H1 (cell line): ENCODE results near the gene PLCB1. TPM values are rescaled to one million over a fixed set of nuclear protein-coding genes. Genes with fewer than 3 reads are reported as not detected.

Experiments used
- CBX8 ChIP-seq: fragments of 300-800, 300-1000 bp; sonication (generic); IDR thresholded peaks from 2 replicates; pipeline ENCODE4 v1.7.1; 2016; ENCODE audit warnings: low read depth, low read length, borderline replicate concordance
- CHD1 ChIP-seq: IDR thresholded peaks from 2 replicates; pipeline ENCODE4 v1.6.1; 2012; ENCODE audit warnings: low read depth, low read length, improper control_type of control experiment
- YY1 ChIP-seq: IDR thresholded peaks from 2 replicates; pipeline ENCODE4 v1.6.1; 2011; ENCODE audit warnings: low read depth, mild to moderate bottlenecking, low read length
- ZNF274 ChIP-seq: IDR thresholded peaks from 2 replicates; pipeline ENCODE4 v1.7.0; 2012; ENCODE audit warnings: low read length, borderline replicate concordance; ENCODE audit errors: extremely low read depth
- polyA plus RNA-seq, 7 experiments: library from polyadenylated mRNA; depleted of rRNA in 3 of 7; stranded (reverse) in 5 of 7; unstranded in 2 of 7; fragments of >200 nt in 5 of 7; fragments of 200-250 nt in 2 of 7; gene quantifications; 1 replicate in 5 of 7; 2 replicates in 1 of 7; 4 replicates in 1 of 7; pipeline versions ENCODE4 v1.2.1 to v1.2.3, GENCODE V29; 2011 to 2013; ENCODE audit warnings: missing spikeins in 2 of 7, mixed read lengths in 2 of 7
- total RNA-seq: library from RNA; stranded (reverse); fragmentation: NEBNext Ultra II Directional; extraction: Animal tissue kit (Norgen Biotek cat#: 25700); gene quantifications from 2 replicates; pipeline ENCODE4 v1.2.1, GENCODE V29; 2021
- TF ChIP-seq, protein P1 (sequence below): fragments of 300-600 bp; sonication (generic); IDR thresholded peaks from 2 replicates; pipeline ENCODE4 v1.7.1; 2012; ENCODE audit warnings: low read length, moderate library complexity, mild to moderate bottlenecking, inconsistent platforms; ENCODE audit not compliant: insufficient replicate concordance
- TF ChIP-seq, protein P2 (sequence below), 3 experiments: IDR thresholded peaks; 1 replicate in 2 of 3; 2 replicates in 1 of 3; pipeline versions ENCODE4 v1.5.1 to v1.6.1; 2011; ENCODE audit warnings: low read length in 3 of 3, mild to moderate bottlenecking in 3 of 3, inconsistent platforms in 2 of 3, low read depth in 1 of 3, moderate library complexity in 1 of 3; ENCODE audit not compliant: insufficient read depth in 1 of 3; ENCODE audit errors: control extremely low read depth in 1 of 3
- TF ChIP-seq, protein P3 (sequence below): IDR thresholded peaks from 2 replicates; pipeline ENCODE4 v1.6.1; 2012; ENCODE audit warnings: low read length, inconsistent platforms

PLCB1 gene
- total and polyA plus RNA-seq, 2 of the 8 experiments (the other 6 are each of a cell fraction or from before 2014, with no cell fraction given) = 2.6 to 9.1 TPM

DNA sequence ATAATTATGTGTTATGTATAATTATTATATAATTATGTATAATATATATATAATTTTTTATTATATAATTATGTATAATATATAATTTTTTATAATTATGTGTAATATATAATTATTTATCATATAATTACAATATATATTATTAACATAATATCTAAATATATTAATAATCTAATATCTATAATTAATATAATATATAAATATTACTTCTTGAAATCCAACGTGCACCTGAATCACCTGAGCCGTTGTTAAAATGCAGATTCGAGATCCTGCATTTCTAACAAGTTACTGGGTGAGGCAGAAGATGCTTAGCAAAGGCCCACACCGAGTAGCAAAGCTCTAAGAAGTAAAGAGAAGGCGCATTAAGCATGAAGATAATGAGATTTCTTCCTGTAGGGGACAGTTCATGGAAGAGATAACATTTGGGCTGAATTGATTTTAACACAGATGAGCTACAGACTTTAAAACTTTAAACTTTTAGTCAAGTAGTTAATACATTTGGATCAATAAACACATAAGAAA, 530.4 kb downstream of the PLCB1 start (continued):
- TF ChIP-seq, protein P1, sequence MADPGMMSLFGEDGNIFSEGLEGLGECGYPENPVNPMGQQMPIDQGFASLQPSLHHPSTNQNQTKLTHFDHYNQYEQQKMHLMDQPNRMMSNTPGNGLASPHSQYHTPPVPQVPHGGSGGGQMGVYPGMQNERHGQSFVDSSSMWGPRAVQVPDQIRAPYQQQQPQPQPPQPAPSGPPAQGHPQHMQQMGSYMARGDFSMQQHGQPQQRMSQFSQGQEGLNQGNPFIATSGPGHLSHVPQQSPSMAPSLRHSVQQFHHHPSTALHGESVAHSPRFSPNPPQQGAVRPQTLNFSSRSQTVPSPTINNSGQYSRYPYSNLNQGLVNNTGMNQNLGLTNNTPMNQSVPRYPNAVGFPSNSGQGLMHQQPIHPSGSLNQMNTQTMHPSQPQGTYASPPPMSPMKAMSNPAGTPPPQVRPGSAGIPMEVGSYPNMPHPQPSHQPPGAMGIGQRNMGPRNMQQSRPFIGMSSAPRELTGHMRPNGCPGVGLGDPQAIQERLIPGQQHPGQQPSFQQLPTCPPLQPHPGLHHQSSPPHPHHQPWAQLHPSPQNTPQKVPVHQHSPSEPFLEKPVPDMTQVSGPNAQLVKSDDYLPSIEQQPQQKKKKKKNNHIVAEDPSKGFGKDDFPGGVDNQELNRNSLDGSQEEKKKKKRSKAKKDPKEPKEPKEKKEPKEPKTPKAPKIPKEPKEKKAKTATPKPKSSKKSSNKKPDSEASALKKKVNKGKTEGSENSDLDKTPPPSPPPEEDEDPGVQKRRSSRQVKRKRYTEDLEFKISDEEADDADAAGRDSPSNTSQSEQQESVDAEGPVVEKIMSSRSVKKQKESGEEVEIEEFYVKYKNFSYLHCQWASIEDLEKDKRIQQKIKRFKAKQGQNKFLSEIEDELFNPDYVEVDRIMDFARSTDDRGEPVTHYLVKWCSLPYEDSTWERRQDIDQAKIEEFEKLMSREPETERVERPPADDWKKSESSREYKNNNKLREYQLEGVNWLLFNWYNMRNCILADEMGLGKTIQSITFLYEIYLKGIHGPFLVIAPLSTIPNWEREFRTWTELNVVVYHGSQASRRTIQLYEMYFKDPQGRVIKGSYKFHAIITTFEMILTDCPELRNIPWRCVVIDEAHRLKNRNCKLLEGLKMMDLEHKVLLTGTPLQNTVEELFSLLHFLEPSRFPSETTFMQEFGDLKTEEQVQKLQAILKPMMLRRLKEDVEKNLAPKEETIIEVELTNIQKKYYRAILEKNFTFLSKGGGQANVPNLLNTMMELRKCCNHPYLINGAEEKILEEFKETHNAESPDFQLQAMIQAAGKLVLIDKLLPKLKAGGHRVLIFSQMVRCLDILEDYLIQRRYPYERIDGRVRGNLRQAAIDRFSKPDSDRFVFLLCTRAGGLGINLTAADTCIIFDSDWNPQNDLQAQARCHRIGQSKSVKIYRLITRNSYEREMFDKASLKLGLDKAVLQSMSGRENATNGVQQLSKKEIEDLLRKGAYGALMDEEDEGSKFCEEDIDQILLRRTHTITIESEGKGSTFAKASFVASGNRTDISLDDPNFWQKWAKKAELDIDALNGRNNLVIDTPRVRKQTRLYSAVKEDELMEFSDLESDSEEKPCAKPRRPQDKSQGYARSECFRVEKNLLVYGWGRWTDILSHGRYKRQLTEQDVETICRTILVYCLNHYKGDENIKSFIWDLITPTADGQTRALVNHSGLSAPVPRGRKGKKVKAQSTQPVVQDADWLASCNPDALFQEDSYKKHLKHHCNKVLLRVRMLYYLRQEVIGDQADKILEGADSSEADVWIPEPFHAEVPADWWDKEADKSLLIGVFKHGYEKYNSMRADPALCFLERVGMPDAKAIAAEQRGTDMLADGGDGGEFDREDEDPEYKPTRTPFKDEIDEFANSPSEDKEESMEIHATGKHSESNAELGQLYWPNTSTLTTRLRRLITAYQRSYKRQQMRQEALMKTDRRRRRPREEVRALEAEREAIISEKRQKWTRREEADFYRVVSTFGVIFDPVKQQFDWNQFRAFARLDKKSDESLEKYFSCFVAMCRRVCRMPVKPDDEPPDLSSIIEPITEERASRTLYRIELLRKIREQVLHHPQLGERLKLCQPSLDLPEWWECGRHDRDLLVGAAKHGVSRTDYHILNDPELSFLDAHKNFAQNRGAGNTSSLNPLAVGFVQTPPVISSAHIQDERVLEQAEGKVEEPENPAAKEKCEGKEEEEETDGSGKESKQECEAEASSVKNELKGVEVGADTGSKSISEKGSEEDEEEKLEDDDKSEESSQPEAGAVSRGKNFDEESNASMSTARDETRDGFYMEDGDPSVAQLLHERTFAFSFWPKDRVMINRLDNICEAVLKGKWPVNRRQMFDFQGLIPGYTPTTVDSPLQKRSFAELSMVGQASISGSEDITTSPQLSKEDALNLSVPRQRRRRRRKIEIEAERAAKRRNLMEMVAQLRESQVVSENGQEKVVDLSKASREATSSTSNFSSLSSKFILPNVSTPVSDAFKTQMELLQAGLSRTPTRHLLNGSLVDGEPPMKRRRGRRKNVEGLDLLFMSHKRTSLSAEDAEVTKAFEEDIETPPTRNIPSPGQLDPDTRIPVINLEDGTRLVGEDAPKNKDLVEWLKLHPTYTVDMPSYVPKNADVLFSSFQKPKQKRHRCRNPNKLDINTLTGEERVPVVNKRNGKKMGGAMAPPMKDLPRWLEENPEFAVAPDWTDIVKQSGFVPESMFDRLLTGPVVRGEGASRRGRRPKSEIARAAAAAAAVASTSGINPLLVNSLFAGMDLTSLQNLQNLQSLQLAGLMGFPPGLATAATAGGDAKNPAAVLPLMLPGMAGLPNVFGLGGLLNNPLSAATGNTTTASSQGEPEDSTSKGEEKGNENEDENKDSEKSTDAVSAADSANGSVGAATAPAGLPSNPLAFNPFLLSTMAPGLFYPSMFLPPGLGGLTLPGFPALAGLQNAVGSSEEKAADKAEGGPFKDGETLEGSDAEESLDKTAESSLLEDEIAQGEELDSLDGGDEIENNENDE = no peak
- TF ChIP-seq CBX8 (no peak), ZNF274 (no peak), YY1 (no peak), CHD1 (no peak)
- TF ChIP-seq, protein P2, sequence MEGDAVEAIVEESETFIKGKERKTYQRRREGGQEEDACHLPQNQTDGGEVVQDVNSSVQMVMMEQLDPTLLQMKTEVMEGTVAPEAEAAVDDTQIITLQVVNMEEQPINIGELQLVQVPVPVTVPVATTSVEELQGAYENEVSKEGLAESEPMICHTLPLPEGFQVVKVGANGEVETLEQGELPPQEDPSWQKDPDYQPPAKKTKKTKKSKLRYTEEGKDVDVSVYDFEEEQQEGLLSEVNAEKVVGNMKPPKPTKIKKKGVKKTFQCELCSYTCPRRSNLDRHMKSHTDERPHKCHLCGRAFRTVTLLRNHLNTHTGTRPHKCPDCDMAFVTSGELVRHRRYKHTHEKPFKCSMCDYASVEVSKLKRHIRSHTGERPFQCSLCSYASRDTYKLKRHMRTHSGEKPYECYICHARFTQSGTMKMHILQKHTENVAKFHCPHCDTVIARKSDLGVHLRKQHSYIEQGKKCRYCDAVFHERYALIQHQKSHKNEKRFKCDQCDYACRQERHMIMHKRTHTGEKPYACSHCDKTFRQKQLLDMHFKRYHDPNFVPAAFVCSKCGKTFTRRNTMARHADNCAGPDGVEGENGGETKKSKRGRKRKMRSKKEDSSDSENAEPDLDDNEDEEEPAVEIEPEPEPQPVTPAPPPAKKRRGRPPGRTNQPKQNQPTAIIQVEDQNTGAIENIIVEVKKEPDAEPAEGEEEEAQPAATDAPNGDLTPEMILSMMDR (IDR thresholded peaks at IDR 0.05; ENCODE audit: control extremely low read depth in 1 of 3, insufficient read depth in 1 of 3, low read depth in 1 of 3, low read length in 3 of 3) = no peak
- TF ChIP-seq, protein P3, sequence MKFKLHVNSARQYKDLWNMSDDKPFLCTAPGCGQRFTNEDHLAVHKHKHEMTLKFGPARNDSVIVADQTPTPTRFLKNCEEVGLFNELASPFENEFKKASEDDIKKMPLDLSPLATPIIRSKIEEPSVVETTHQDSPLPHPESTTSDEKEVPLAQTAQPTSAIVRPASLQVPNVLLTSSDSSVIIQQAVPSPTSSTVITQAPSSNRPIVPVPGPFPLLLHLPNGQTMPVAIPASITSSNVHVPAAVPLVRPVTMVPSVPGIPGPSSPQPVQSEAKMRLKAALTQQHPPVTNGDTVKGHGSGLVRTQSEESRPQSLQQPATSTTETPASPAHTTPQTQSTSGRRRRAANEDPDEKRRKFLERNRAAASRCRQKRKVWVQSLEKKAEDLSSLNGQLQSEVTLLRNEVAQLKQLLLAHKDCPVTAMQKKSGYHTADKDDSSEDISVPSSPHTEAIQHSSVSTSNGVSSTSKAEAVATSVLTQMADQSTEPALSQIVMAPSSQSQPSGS = no peak
